Measurements from ENCODE around the gene CAPS.
A peak's percentile ranks its signal among the peaks of the same experiment; 100 is the strongest.

The CAPS gene

GRCh38 chr19:5892772-5893275 is 21.2 kb upstream of the CAPS start:
- DNase-seq, result no peak

- DNase-seq, result no peak
Measured at GRCh38 chr19:5893296-5893903, 20.7 kb upstream of the CAPS start.

GRCh38 chr19:5893907-5894703 is 19.9 kb upstream of the CAPS start:
- no peak for DNase-seq

GRCh38 chr19:5894704-5895349 is 19.2 kb upstream of the CAPS start:
- DNase-seq, result no peak

GRCh38 chr19:5895409-5895808 is 18.6 kb upstream of the CAPS start:
- no peak for DNase-seq

GRCh38 chr19:5895890-5896289 is 18.2 kb upstream of the CAPS start:
- no peak for DNase-seq

GRCh38 chr19:5896365-5897076 is 17.5 kb upstream of the CAPS start:
- DNase-seq, result no peak

- no peak for DNase-seq
Measured at GRCh38 chr19:5897189-5897969, 16.7 kb upstream of the CAPS start.

- no peak for DNase-seq
Measured at GRCh38 chr19:5899728-5900526, 14.1 kb upstream of the CAPS start.

- DNase-seq, result no peak
Measured at GRCh38 chr19:5900976-5901375, 13.1 kb upstream of the CAPS start.

GRCh38 chr19:5903056-5903623 is 10.9 kb upstream of the CAPS start:
- DNase-seq, result peak; percentile 50

- no peak for DNase-seq
Measured at GRCh38 chr19:5903624-5904351, 10.3 kb upstream of the CAPS start, which contains the start of gene NDUFA11. TSS of gene NDUFA11 (minus strand) at chr19:5903790. CDS start at chr19:5903708, 82 bp downstream.

GRCh38 chr19:5904352-5905113 is 9.5 kb upstream of the CAPS start, which contains the start of gene VMAC:
TSS of gene VMAC (plus strand) at chr19:5904872. CDS start at chr19:5904891, 19 bp downstream.
- peak; percentile 100 for DNase-seq

GRCh38 chr19:5905114-5905778 is 8.8 kb upstream of the CAPS start:
- DNase-seq, result no peak

GRCh38 chr19:5907241-5907640 is 6.8 kb upstream of the CAPS start:
- no peak for DNase-seq

- no peak for DNase-seq
Measured at GRCh38 chr19:5908773-5909442, 5.1 kb upstream of the CAPS start.

- DNase-seq, result no peak
Measured at GRCh38 chr19:5910638-5910907, 3.5 kb upstream of the CAPS start.

- DNase-seq, result peak; percentile 13
Measured at GRCh38 chr19:5911366-5911765, 2.7 kb upstream of the CAPS start.
